ENCODE measurements around the gene GLDC.

DNA sequence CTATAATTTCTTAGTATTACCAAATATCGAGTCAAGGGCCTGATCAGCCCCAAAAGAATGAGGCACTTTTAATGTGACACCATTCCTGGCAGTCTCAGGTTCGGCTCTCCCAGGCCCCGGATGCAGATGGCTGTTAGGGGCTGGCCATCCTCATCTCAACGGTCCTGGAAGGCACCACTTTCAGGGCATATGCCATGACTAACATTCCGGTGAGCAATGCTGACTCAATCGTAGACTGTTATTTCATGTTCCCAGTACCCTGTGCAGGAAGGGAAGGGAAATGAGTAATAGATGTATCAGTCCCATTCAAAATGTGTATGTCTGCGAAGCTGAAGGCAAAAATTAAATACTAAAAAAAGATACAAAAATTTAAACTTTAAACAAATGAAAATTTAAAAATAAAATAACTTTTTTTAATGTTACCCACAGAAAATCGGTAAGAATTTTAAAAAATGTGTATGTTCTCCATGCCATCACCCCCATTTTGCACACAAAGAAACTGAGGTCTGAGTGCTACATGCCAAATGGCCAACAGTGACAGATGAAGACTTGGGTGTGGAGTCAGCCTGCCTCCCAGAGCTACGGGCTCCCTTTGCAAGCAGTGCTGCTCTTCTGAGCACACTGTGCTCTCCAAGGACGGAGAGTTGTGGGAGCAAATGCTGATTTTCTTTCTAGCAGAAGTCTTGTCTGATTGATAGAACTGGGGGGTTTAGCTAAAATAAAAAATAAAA is 79.0 kb downstream of the GLDC start:
- TF ChIP-seq, protein P1, sequence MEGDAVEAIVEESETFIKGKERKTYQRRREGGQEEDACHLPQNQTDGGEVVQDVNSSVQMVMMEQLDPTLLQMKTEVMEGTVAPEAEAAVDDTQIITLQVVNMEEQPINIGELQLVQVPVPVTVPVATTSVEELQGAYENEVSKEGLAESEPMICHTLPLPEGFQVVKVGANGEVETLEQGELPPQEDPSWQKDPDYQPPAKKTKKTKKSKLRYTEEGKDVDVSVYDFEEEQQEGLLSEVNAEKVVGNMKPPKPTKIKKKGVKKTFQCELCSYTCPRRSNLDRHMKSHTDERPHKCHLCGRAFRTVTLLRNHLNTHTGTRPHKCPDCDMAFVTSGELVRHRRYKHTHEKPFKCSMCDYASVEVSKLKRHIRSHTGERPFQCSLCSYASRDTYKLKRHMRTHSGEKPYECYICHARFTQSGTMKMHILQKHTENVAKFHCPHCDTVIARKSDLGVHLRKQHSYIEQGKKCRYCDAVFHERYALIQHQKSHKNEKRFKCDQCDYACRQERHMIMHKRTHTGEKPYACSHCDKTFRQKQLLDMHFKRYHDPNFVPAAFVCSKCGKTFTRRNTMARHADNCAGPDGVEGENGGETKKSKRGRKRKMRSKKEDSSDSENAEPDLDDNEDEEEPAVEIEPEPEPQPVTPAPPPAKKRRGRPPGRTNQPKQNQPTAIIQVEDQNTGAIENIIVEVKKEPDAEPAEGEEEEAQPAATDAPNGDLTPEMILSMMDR (IDR thresholded peaks at IDR 0.05; ENCODE audit: low read depth, low read length): no peak
- no peak for TF ChIP-seq EZH2phosphoT487 (IDR thresholded peaks at IDR 0.05; ENCODE audit: low read depth)

All from OCI-LY3 (cell line).